CD4-positive, CD25-positive, alpha-beta regulatory T cell (primary cell): ENCODE measurements around the gene PRLR. TPM values are rescaled to one million over a fixed set of nuclear protein-coding genes. Genes with fewer than 3 reads are reported as not detected.
"Not testable (repeated sequence)": the region's sequence is repeated elsewhere in the genome, so short reads cannot be mapped to it uniquely, and the experiment has no call there.

ENCODE experiments used
- ATAC-seq, 2 donors: fragments of 150-1000 bp; cut with Tn5 transposase; one replicate each; pipeline ENCODE4 v1.10.0; 2021; ENCODE audit warnings: low read depth in 2 of 2, moderate number of reproducible peaks in 2 of 2, moderate library complexity in 1 of 2
- DNase-seq, 3 donors: peaks; one replicate each; pipeline versions ENCODE4 v3.0.0 to v3.0.0-alpha.2; 2012 to 2022; ENCODE audit warnings: mixed read lengths in 1 of 3
- H3K27ac ChIP-seq: one replicate; pipeline ENCODE4 v1.7.0; 2013; ENCODE audit warnings: mild to moderate bottlenecking, low read length; ENCODE audit not compliant: insufficient read depth, poor library complexity, severe bottlenecking
- H3K27me3 ChIP-seq: one replicate; pipeline ENCODE4 v1.7.0; 2013; ENCODE audit warnings: low read length; ENCODE audit not compliant: control insufficient read depth, insufficient read depth
- H3K36me3 ChIP-seq: one replicate; pipeline ENCODE4 v1.7.0; 2013; ENCODE audit warnings: mild to moderate bottlenecking, low read length, moderate library complexity; ENCODE audit not compliant: control insufficient read depth, insufficient read depth
- H3K4me1 ChIP-seq: 2 replicates; pipeline ENCODE4 v1.7.0; 2013; ENCODE audit warnings: mild to moderate bottlenecking, low read length; ENCODE audit not compliant: insufficient read depth, control insufficient read depth, poor library complexity, severe bottlenecking
- H3K4me3 ChIP-seq: one replicate; pipeline ENCODE4 v1.7.0; 2013; ENCODE audit warnings: low read depth, mild to moderate bottlenecking, low read length, moderate library complexity
- H3K9me3 ChIP-seq, 2 experiments: 1 replicate in 1 of 2; 2 replicates in 1 of 2; pipeline ENCODE4 v1.7.0; 2013; ENCODE audit warnings: low read length in 2 of 2, mild to moderate bottlenecking in 1 of 2, moderate library complexity in 1 of 2; ENCODE audit not compliant: control insufficient read depth in 2 of 2
- H3K27ac Mint-ChIP-seq, 3 donors: one replicate each; pipeline ENCODE4 v1.8.0; 2020 to 2022; ENCODE audit warnings: mild to moderate bottlenecking in 3 of 3, mixed read lengths in 3 of 3, moderate library complexity in 2 of 3
- H3K27me3 Mint-ChIP-seq: one replicate; pipeline ENCODE4 v1.8.0; 2022; ENCODE audit warnings: mild to moderate bottlenecking, mixed read lengths
- H3K36me3 Mint-ChIP-seq: one replicate; pipeline ENCODE4 v1.8.0; 2020; ENCODE audit warnings: mixed read lengths
- H3K4me1 Mint-ChIP-seq, 4 donors: one replicate each; pipeline ENCODE4 v1.8.0; 2020 to 2022; ENCODE audit warnings: mixed read lengths in 4 of 4, mild to moderate bottlenecking in 1 of 4
- H3K4me3 Mint-ChIP-seq, 4 donors: one replicate each; pipeline ENCODE4 v1.8.0; 2020 to 2022; ENCODE audit warnings: mild to moderate bottlenecking in 4 of 4, mixed read lengths in 4 of 4, moderate library complexity in 3 of 4
- H3K9me3 Mint-ChIP-seq, 7 donors: one replicate each; pipeline ENCODE4 v1.8.0; 2020 to 2022; ENCODE audit warnings: mixed read lengths in 7 of 7, mild to moderate bottlenecking in 3 of 7, moderate library complexity in 2 of 7
- polyA plus RNA-seq, 4 donors: library from polyadenylated mRNA; unstranded; fragments of 300-500 nt; fragmentation: Illumina TruSeq; gene quantifications; one replicate each; pipeline ENCODE4 v1.2.3, GENCODE V29; 2021
- total RNA-seq: library from RNA; stranded (reverse); gene quantifications from one replicate; pipeline ENCODE4 v1.2.3, GENCODE V29; 2022

PRLR gene
- total and polyA plus RNA-seq, 5 donors from 2014 or later, result not detected

DNA sequence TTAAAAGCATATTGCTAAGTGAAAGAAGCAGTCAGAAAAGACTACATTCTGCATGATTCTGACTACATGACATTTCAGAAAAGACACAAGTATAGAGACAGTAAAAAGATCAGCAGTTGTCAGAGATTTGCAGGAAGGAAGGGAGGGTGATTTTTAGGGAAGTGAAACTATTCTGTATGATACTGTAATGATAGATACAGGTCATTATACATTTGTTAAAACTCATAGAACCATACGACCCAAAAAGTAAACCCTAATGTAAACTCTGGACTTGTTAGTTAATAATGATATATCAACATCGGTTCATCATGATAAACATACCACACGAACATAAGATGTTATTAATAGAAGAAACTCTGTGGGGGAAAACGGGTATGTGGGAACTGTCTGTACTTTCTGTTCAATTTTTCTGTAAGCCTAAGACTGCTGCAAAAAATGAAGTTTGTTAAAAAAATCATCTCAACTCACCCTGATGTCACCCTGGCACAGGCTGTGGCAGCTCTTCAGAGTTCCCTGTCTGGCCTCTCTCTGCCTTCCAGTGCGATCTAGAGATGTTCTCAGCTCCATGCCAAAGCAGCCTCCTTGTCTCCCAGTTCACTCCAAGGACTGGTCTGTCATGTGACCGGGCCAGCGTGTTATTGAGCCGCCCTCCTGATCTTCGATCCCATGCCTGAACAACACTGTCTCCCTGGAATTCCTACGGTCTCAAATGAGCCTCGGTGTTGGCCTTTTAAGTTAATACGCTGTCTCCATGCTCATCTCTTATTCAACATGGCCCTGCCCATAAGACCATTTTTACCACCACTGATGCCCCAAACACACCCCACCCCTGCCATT, 35.4 kb downstream of the PRLR start:
- H3K4me1 Mint-ChIP-seq, result no peaks in the 10 kb centered on the region
- DNase-seq (no peak), ATAC-seq (no peak)
- peaks cover 0 to 3% (median 0%) of the 10 kb centered on the region in 7 donors for H3K9me3 Mint-ChIP-seq
- Histone ChIP-seq H3K4me3 (no peak overlapping the region), H3K36me3 (no peaks in the 10 kb centered on the region), H3K27me3 (no peaks in the 10 kb centered on the region), H3K27ac (no peak overlapping the region), H3K9me3 (no peaks in the 10 kb centered on the region), H3K4me1 (no peaks in the 10 kb centered on the region)
- no peak overlapping the region for H3K27ac Mint-ChIP-seq
- H3K36me3 Mint-ChIP-seq, result no peaks in the 10 kb centered on the region
- peaks cover 8% of the 10 kb centered on the region for H3K27me3 Mint-ChIP-seq
- no peak overlapping the region for H3K4me3 Mint-ChIP-seq

DNA sequence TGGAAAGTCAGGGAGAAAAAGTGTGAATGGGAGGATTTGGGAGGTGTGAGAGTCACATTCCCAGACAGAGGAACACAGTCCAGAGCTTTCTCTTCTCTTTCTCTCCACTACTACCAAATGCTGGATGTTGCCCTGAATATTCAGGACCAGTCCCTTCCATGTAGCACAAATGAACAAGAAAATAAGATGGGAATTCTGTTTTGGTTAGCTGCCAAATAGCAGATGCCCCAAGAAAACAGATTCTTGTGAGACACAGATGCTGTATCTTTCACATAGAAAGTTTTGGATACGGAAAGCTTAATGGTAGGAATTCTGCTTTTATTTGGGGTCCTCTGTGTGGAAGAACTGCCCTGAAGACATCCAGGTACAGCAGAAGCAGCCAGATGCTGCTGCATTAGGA, 37.8 kb downstream of the PRLR start:
- DNase-seq, result no peak
- ATAC-seq, result no peak
- Histone ChIP-seq H3K27me3 (no peaks in the 10 kb centered on the region), H3K4me1 (no peaks in the 10 kb centered on the region), H3K9me3 (no peaks in the 10 kb centered on the region), H3K36me3 (no peaks in the 10 kb centered on the region), H3K27ac (no peak overlapping the region), H3K4me3 (no peak overlapping the region)
- H3K9me3 Mint-ChIP-seq, result peaks cover 0 to 6% (median 0%) of the 10 kb centered on the region in 7 donors
- H3K36me3 Mint-ChIP-seq, result no peaks in the 10 kb centered on the region
- H3K4me1 Mint-ChIP-seq, result no peaks in the 10 kb centered on the region
- H3K27ac Mint-ChIP-seq, result no peak overlapping the region
- H3K4me3 Mint-ChIP-seq, result no peak overlapping the region
- no peaks in the 10 kb centered on the region for H3K27me3 Mint-ChIP-seq

- not testable (repeated sequence) for H3K27ac ChIP-seq, DNase-seq, H3K4me1 Mint-ChIP-seq, H3K27ac Mint-ChIP-seq, H3K27me3 Mint-ChIP-seq, H3K27me3 ChIP-seq, H3K4me3 Mint-ChIP-seq, ATAC-seq, H3K4me1 ChIP-seq, H3K4me3 ChIP-seq, H3K9me3 Mint-ChIP-seq, H3K36me3 Mint-ChIP-seq, H3K9me3 ChIP-seq, H3K36me3 ChIP-seq
These were observed 40.5 kb downstream of the PRLR start for GRCh38 chr5:35189801-35190200.

- ATAC-seq (no peak), DNase-seq (no peak)
- no peak overlapping the region for H3K4me3 ChIP-seq
- no peaks in the 10 kb centered on the region for H3K27me3 ChIP-seq
- Mint-ChIP-seq H3K36me3 (no peaks in the 10 kb centered on the region), H3K4me3 (no peak overlapping the region), H3K27me3 (no peaks in the 10 kb centered on the region), H3K9me3 (peaks cover 0 to 6% (median 0%) of the 10 kb centered on the region in 7 donors), H3K4me1 (no peaks in the 10 kb centered on the region), H3K27ac (no peak overlapping the region)
- H3K9me3 ChIP-seq, result no peaks in the 10 kb centered on the region
- H3K36me3 ChIP-seq, result no peaks in the 10 kb centered on the region
- H3K4me1 ChIP-seq, result no peaks in the 10 kb centered on the region
- H3K27ac ChIP-seq, result no peak overlapping the region
These were observed 42.2 kb downstream of the PRLR start for GRCh38 chr5:35188031-35188457.

DNA sequence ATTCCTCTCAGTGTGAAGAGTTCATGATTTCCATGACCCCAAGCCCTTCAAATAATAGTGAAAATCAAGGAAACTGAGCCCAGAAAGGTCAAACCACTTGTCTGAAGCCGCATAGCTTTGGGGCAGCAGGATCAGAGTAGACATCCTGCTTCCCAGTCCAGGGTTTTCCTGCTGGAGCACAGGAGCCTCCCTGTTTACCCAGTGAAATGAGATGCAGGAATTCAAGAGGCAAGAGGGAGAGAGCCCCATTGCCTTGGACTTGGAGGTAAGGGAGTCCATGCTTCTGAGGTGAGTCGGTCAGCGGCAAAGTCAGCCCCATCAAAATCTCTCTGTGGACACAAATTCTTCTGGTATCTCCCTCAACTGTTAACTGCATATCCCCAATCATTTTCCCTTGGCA, 42.7 kb downstream of the PRLR start:
- H3K9me3 Mint-ChIP-seq, H3K36me3 ChIP-seq, H3K27me3 ChIP-seq, H3K4me3 Mint-ChIP-seq, H3K27ac Mint-ChIP-seq, H3K4me1 ChIP-seq, DNase-seq, H3K4me3 ChIP-seq, H3K27ac ChIP-seq, H3K9me3 ChIP-seq, ATAC-seq, H3K4me1 Mint-ChIP-seq, H3K27me3 Mint-ChIP-seq, H3K36me3 Mint-ChIP-seq: not testable (repeated sequence)

DNA sequence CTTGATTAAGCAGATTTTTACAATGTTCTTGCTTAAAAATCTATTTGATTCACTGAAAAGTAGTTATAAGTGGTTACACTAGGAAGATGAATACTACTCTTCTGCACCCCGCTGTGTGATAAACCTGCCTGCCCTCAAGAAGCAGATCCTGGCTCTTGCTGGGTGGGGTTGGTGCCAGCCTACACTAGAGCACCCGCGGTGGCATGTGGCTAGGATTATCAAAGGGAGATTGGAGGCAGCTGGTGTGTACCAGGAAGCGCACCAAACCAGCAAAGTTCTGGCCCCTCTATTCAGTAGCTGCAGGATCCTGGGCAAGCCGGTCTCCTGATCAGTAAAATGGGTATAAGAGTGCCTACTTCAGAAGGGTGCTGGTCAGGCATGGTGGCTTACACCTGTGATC, 43.5 kb downstream of the PRLR start:
- no peak for ATAC-seq
- H3K4me1 Mint-ChIP-seq, result no peaks in the 10 kb centered on the region
- H3K27ac ChIP-seq, result no peak overlapping the region

GRCh38 chr5:35185518-35185917, 44.8 kb downstream of the PRLR start:
- no peak for DNase-seq
- no peaks in the 10 kb centered on the region for H3K36me3 ChIP-seq
- H3K27ac ChIP-seq, result no peak overlapping the region
- H3K4me1 ChIP-seq, result no peaks in the 10 kb centered on the region
- no peaks in the 10 kb centered on the region for H3K27me3 Mint-ChIP-seq
- peaks cover 0 to 6% (median 0%) of the 10 kb centered on the region in 7 donors for H3K9me3 Mint-ChIP-seq
- H3K9me3 ChIP-seq, result no peaks in the 10 kb centered on the region
- no peaks in the 10 kb centered on the region for H3K27me3 ChIP-seq
- no peak overlapping the region for H3K4me3 ChIP-seq
- H3K27ac Mint-ChIP-seq, result peak overlapping the region in 1 of 3 donors; percentile 16
- no peak overlapping the region for H3K4me3 Mint-ChIP-seq
- H3K4me1 Mint-ChIP-seq, result no peaks in the 10 kb centered on the region
- H3K36me3 Mint-ChIP-seq, result no peaks in the 10 kb centered on the region
- no peak for ATAC-seq

More for the DNA sequence above, 43.5 kb downstream of the PRLR start:
- H3K27me3 ChIP-seq, result no peaks in the 10 kb centered on the region
- Mint-ChIP-seq H3K27me3 (no peaks in the 10 kb centered on the region), H3K36me3 (no peaks in the 10 kb centered on the region), H3K27ac (no peak overlapping the region), H3K4me3 (no peak overlapping the region), H3K9me3 (peaks cover 0 to 6% (median 0%) of the 10 kb centered on the region in 7 donors)
- DNase-seq, result no peak
- no peak overlapping the region for H3K4me3 ChIP-seq
- H3K36me3 ChIP-seq, result no peaks in the 10 kb centered on the region
- no peaks in the 10 kb centered on the region for H3K4me1 ChIP-seq
- H3K9me3 ChIP-seq, result no peaks in the 10 kb centered on the region

- H3K27me3 Mint-ChIP-seq, result no peaks in the 10 kb centered on the region
- no peak overlapping the region for H3K27ac Mint-ChIP-seq
- no peaks in the 10 kb centered on the region for H3K27me3 ChIP-seq
- no peaks in the 10 kb centered on the region for H3K4me1 ChIP-seq
- no peak for DNase-seq
- H3K27ac ChIP-seq, result no peak overlapping the region
- H3K4me3 ChIP-seq, result no peak overlapping the region
- no peaks in the 10 kb centered on the region for H3K36me3 ChIP-seq
- no peak for ATAC-seq
- H3K36me3 Mint-ChIP-seq, result no peaks in the 10 kb centered on the region
- H3K4me3 Mint-ChIP-seq, result no peak overlapping the region
- no peaks in the 10 kb centered on the region for H3K4me1 Mint-ChIP-seq
- H3K9me3 Mint-ChIP-seq, result peaks cover 0 to 7% (median 0%) of the 10 kb centered on the region in 7 donors
- H3K9me3 ChIP-seq, result no peaks in the 10 kb centered on the region
These were observed 46.7 kb downstream of the PRLR start for GRCh38 chr5:35183556-35183955.
